Breast epithelium (tissue), 4 donors: ENCODE results near the gene UBAC2. TPM values are rescaled to one million over a fixed set of nuclear protein-coding genes. Genes with fewer than 3 reads are reported as not detected.

Experiments used
- DNase-seq, 2 donors: peaks; one replicate each; pipeline ENCODE4 v3.0.0-alpha.2; 2019; ENCODE audit warnings: low spot score in 2 of 2
- H3K27ac ChIP-seq, 2 donors: fragments of 200-600 bp; sonication (generic) in 1 of 2; one replicate each; pipeline ENCODE4 v1.5.1; 2016 to 2019; ENCODE audit warnings: mild to moderate bottlenecking in 1 of 2
- H3K27me3 ChIP-seq, 2 donors: fragments of 200-600 bp; sonication (generic) in 1 of 2; one replicate each; pipeline versions ENCODE4 v1.5.1 to v1.6.0; 2017 to 2019; ENCODE audit warnings: control low read depth in 1 of 2, mild to moderate bottlenecking in 1 of 2
- H3K36me3 ChIP-seq: fragments of 200-600 bp; one replicate; pipeline ENCODE4 v1.5.1; 2019
- H3K4me1 ChIP-seq, 2 donors: fragments of 200-600 bp; sonication (generic); one replicate each; pipeline ENCODE4 v1.5.1; 2016 to 2019; ENCODE audit warnings: control low read depth in 1 of 2
- H3K4me3 ChIP-seq, 3 donors: fragments of 200-600 bp; sonication (generic); 1 replicate in 2 of 3; 2 replicates in 1 of 3; pipeline ENCODE4 v1.5.1; 2016 to 2019; ENCODE audit warnings: mild to moderate bottlenecking in 3 of 3, moderate library complexity in 2 of 3
- H3K9me3 ChIP-seq, 2 donors: fragments of 200-600 bp; sonication (generic) in 1 of 2; one replicate each; pipeline ENCODE4 v1.5.1; 2016 to 2019; ENCODE audit warnings: control low read depth in 1 of 2
- CTCF ChIP-seq, 3 donors: fragments of 450-650 bp; IDR thresholded peaks; one replicate each; pipeline ENCODE4 v1.5.1; 2016 to 2017; ENCODE audit warnings: antibody characterized with exemption in 3 of 3, mild to moderate bottlenecking in 3 of 3, moderate library complexity in 3 of 3
- POLR2A ChIP-seq: fragments of 450-650 bp; IDR thresholded peaks from one replicate; pipeline ENCODE4 v1.6.1; 2016; ENCODE audit warnings: antibody characterized with exemption, mild to moderate bottlenecking, moderate library complexity
- POLR2AphosphoS5 ChIP-seq, 3 donors: sonication (generic); formaldehyde crosslinking; IDR thresholded peaks; one replicate each; pipeline ENCODE4 v1.6.1; 2017; ENCODE audit warnings: antibody characterized with exemption in 3 of 3
- intact Hi-C: fragments of 100-400 bp; cut with DNase I; formaldehyde crosslinking; loops from one replicate; pipeline ENCODE4 v1.15.1; 2023; ENCODE audit warnings: low total_unique reads
- total RNA-seq, 3 donors: library from RNA; depleted of rRNA; stranded (reverse); fragments of >200 nt; gene quantifications; one replicate each; pipeline ENCODE4 v1.1.0, GENCODE V29; 2016

UBAC2 gene
- total RNA-seq, 3 donors from 2014 or later: 64.6 to 72.8 (median 65.1) TPM

- Histone ChIP-seq H3K4me1 (no peaks in the 10 kb centered on the region), H3K27me3 (no peaks in the 10 kb centered on the region), H3K36me3 (no peaks in the 10 kb centered on the region), H3K9me3 (no peaks in the 10 kb centered on the region), H3K4me3 (no peak overlapping the region), H3K27ac (no peak overlapping the region)
- intact Hi-C loops: loop anchor here (5.0 to 10.0 kb wide), 2 partner anchors 91 to 258 kb away; no protein-coding TSS in a partner anchor
- TF ChIP-seq POLR2A (no peak), CTCF (IDR thresholded peaks at IDR 0.05) (peak; percentile 52 to 89 (median 85)), POLR2AphosphoS5 (IDR thresholded peaks at IDR 0.05) (no peak)
- peak; percentile 31 to 77 for DNase-seq
These were observed 24.1 kb upstream of the UBAC2 start for GRCh38 chr13:99176309-99177276.

GRCh38 chr13:99178636-99179035, 22.0 kb upstream of the UBAC2 start:
- H3K27ac ChIP-seq: no peak overlapping the region
- H3K4me3 ChIP-seq: no peak overlapping the region
- H3K36me3 ChIP-seq: no peaks in the 10 kb centered on the region
- no peaks in the 10 kb centered on the region for H3K4me1 ChIP-seq
- H3K9me3 ChIP-seq: peaks cover 0 to 11% of the 10 kb centered on the region in 2 donors
- intact Hi-C loops: loop anchor here (5.0 to 10.0 kb wide), 2 partner anchors 89 to 256 kb away; no protein-coding TSS in a partner anchor
- DNase-seq: no peak
- no peaks in the 10 kb centered on the region for H3K27me3 ChIP-seq
- TF ChIP-seq CTCF (IDR thresholded peaks at IDR 0.05) (no peak), POLR2AphosphoS5 (IDR thresholded peaks at IDR 0.05) (no peak), POLR2A (no peak)

DNA sequence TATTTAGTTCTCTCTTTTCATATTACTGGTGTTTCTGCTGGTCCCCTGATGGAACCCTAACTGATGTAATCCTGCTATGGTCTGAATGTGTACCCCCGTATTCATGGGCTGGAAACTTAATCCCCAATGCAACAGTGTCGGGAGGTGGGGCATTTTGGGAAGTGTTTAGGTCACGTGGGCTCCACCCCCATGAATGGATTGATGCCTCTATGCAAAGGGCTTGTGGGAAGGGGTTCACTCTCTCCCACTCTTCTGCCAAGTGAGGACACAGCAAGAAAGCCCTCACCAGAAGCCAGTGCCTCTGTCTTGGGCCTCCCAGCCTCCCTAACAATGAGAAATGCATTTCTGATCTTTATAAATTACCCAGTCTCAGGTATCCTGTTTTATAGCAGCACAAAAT, 21.2 kb upstream of the UBAC2 start:
- no peak overlapping the region for H3K4me3 ChIP-seq
- intact Hi-C loops: loop anchor here (5.0 to 10.0 kb wide), 2 partner anchors 88 to 255 kb away; no protein-coding TSS in a partner anchor
- peaks cover 0 to 11% of the 10 kb centered on the region in 2 donors for H3K9me3 ChIP-seq
- no peaks in the 10 kb centered on the region for H3K36me3 ChIP-seq
- H3K27ac ChIP-seq: no peak overlapping the region
- no peak for DNase-seq
- TF ChIP-seq POLR2A (no peak), CTCF (IDR thresholded peaks at IDR 0.05) (no peak), POLR2AphosphoS5 (IDR thresholded peaks at IDR 0.05) (no peak)
- H3K27me3 ChIP-seq: no peaks in the 10 kb centered on the region
- H3K4me1 ChIP-seq: no peaks in the 10 kb centered on the region

GRCh38 chr13:99182439-99182838, 18.2 kb upstream of the UBAC2 start:
- DNase-seq: no peak
- H3K27ac ChIP-seq: no peak overlapping the region
- intact Hi-C loops: loop anchor here (10.0 kb wide), 1 partner anchor 738 kb away; no protein-coding TSS in a partner anchor
- no peaks in the 10 kb centered on the region for H3K27me3 ChIP-seq
- H3K4me1 ChIP-seq: no peaks in the 10 kb centered on the region
- no peak overlapping the region for H3K4me3 ChIP-seq
- no peaks in the 10 kb centered on the region for H3K36me3 ChIP-seq
- H3K9me3 ChIP-seq: peaks cover 0 to 11% of the 10 kb centered on the region in 2 donors
- TF ChIP-seq CTCF (IDR thresholded peaks at IDR 0.05) (no peak), POLR2A (no peak), POLR2AphosphoS5 (IDR thresholded peaks at IDR 0.05) (no peak)

DNA sequence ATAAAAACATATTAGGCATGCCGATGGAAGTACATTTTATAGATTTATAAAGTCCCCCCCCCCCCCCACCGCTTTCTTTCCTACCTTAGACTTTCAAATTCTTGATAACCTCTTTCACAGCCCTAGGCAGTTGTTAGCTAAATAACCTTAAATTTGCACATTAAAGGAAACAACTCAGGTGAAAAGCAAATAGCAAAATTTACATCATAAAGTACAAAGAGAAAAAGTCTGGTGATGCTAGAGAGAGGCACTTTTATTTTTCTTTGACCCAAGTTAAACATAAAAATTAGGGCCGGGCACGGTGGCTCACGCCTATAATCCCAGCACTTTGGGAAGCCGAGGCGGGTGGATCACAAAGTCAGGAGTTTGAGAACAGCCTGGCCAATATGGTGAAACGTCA, 15.0 kb upstream of the UBAC2 start:
- TF ChIP-seq CTCF (IDR thresholded peaks at IDR 0.05): no peak
- no peak for TF ChIP-seq POLR2A
- no peak for TF ChIP-seq POLR2AphosphoS5 (IDR thresholded peaks at IDR 0.05)
- Histone ChIP-seq H3K27me3 (no peaks in the 10 kb centered on the region), H3K4me3 (no peak overlapping the region), H3K36me3 (no peaks in the 10 kb centered on the region), H3K4me1 (no peaks in the 10 kb centered on the region), H3K27ac (no peak overlapping the region), H3K9me3 (peaks cover 0 to 11% of the 10 kb centered on the region in 2 donors)
- intact Hi-C loops: loop anchor here (10.0 kb wide), 1 partner anchor 741 kb away; no protein-coding TSS in a partner anchor
- DNase-seq: no peak
